ENCODE measurements around the gene RASA3. TPM values are rescaled to one million over a fixed set of nuclear protein-coding genes. Genes with fewer than 3 reads are reported as not detected.

Gene RASA3
- total RNA-seq, 2 experiments from 2014 or later, result 3.6 to 17.9 TPM

DNA sequence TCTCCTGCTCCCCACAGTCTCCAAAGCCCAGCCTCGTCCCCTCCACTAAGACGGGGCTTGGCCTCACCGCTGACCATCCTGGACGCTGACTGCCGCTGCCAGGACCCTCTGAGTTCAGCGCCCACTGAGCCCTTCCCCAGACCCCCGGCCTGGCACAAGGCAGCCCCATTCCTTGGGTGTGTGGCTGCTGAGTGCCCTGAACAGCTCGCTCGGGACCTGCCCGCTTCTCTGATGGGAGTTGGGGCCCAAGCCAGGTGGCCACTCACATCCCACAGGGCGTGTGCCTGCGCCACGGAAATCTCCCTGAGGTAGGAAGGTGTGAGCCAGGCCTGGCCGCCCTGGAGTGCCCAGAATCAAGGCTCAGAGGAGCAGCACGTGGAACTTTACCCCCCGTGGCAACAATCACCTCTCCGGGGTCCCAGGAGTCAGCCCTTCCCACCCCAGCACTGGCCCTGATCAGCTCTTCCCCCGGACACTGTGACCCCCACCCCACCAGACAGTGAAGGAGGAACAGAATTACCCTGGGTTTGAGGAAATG is 179.4 kb downstream of the RASA3 start:
- no peak for TF ChIP-seq EZH2phosphoT487 (IDR thresholded peaks at IDR 0.05; ENCODE audit: borderline replicate concordance, low read depth, low read length)
- TF ChIP-seq, protein P1, sequence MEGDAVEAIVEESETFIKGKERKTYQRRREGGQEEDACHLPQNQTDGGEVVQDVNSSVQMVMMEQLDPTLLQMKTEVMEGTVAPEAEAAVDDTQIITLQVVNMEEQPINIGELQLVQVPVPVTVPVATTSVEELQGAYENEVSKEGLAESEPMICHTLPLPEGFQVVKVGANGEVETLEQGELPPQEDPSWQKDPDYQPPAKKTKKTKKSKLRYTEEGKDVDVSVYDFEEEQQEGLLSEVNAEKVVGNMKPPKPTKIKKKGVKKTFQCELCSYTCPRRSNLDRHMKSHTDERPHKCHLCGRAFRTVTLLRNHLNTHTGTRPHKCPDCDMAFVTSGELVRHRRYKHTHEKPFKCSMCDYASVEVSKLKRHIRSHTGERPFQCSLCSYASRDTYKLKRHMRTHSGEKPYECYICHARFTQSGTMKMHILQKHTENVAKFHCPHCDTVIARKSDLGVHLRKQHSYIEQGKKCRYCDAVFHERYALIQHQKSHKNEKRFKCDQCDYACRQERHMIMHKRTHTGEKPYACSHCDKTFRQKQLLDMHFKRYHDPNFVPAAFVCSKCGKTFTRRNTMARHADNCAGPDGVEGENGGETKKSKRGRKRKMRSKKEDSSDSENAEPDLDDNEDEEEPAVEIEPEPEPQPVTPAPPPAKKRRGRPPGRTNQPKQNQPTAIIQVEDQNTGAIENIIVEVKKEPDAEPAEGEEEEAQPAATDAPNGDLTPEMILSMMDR (conservative IDR thresholded peaks at IDR 0.05; ENCODE audit: low read length), result no peak
- Histone ChIP-seq H3K79me2 (ENCODE audit: insufficient read depth, low read depth, low read length) (no peaks in the 10 kb centered on the region), H3K9me2 (ENCODE audit: insufficient read depth, low read length) (no peaks in the 10 kb centered on the region), H3K9me3 (ENCODE audit: low read length) (no peaks in the 10 kb centered on the region), H4K20me1 (ENCODE audit: insufficient read depth, low read length) (no peaks in the 10 kb centered on the region), H3K36me3 (ENCODE audit: insufficient read depth, low read length) (no peaks in the 10 kb centered on the region), H3K27ac (ENCODE audit: low read depth, low read length, poor library complexity, severe bottlenecking) (no peak overlapping the region), H3K4me3 (ENCODE audit: low read depth, low read length, poor library complexity, severe bottlenecking) (no peak overlapping the region), H3K4me1 (ENCODE audit: insufficient read depth, low read length, poor library complexity, severe bottlenecking) (no peaks in the 10 kb centered on the region), H3K4me2 (ENCODE audit: low read length) (no peak overlapping the region), H2AFZ (ENCODE audit: low read length) (no peak overlapping the region)
- CTCF ChIA-PET (ENCODE audit: unreplicated experiment), result no interaction called here
- intact Hi-C loops (cut with micrococcal nuclease; ENCODE audit: unreplicated experiment), result no loop called here
- POLR2A ChIA-PET, result interaction anchor here (0.6 kb wide), 1 partner anchor 329 kb away, joined by 3 read pairs; no protein-coding TSS in a partner anchor
- no peak for DNase-seq (ENCODE audit: low spot score)
- BruUV-seq (replicated peaks), result no TSS peak

DNA sequence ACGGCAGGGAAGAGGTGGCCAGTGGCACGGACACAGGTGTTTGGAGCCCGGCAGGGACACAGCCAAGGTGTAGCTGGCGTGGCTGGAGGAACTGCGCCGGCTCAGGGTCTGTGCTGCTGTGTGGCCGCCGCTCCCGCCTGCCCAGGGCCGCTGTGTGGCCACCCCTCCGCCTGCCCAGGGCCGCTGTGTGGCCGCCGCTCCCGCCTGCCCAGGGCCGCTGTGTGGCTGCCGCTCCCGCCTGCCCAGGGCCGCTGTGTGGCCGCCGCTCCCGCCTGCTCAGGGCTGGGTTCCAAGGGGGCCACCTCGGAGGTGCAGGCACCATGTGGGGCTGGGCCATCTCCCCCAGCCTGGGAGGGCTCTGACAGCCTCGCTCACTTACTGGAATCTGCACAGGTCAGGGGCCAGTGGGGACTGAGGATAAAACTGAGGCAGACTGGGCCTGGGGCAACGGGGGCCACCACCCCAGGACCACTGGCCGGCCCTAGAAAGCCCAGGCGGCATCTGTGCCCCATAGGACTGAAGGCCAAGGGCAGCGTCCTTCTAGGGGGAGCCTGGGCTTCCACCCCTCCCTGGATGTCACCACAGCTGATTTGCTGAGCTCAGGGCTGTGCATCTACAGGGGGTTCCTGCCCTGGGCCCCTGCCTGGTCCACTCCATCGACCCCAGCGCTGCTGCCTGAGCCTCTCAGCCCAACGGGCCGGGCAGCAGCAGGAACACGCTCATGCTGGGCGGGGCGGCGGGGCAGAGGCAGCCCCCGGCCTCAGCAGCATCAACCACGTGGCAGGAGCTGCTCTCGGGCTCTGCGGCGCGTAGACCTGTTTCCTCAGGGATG is 180.1 kb downstream of the RASA3 start:
- no TSS peak for BruUV-seq (replicated peaks)

More for the DNA sequence above, 180.1 kb downstream of the RASA3 start:
- no peak for DNase-seq (ENCODE audit: low spot score)
- Histone ChIP-seq H3K79me2 (ENCODE audit: insufficient read depth, low read depth, low read length) (no peaks in the 10 kb centered on the region), H3K36me3 (ENCODE audit: insufficient read depth, low read length) (no peaks in the 10 kb centered on the region), H3K9me2 (ENCODE audit: insufficient read depth, low read length) (no peaks in the 10 kb centered on the region), H3K27ac (ENCODE audit: low read depth, low read length, poor library complexity, severe bottlenecking) (no peak overlapping the region), H3K4me3 (ENCODE audit: low read depth, low read length, poor library complexity, severe bottlenecking) (no peak overlapping the region), H3K9me3 (ENCODE audit: low read length) (no peaks in the 10 kb centered on the region), H3K4me2 (ENCODE audit: low read length) (no peak overlapping the region), H2AFZ (ENCODE audit: low read length) (no peak overlapping the region), H4K20me1 (ENCODE audit: insufficient read depth, low read length) (no peaks in the 10 kb centered on the region), H3K4me1 (ENCODE audit: insufficient read depth, low read length, poor library complexity, severe bottlenecking) (no peaks in the 10 kb centered on the region)
- no peak for TF ChIP-seq EZH2phosphoT487 (IDR thresholded peaks at IDR 0.05; ENCODE audit: borderline replicate concordance, low read depth, low read length)
- TF ChIP-seq, protein P1 (conservative IDR thresholded peaks at IDR 0.05; ENCODE audit: low read length), result no peak
- POLR2A ChIA-PET, result no interaction called here
- CTCF ChIA-PET (ENCODE audit: unreplicated experiment), result no interaction called here
- intact Hi-C loops (cut with micrococcal nuclease; ENCODE audit: unreplicated experiment), result no loop called here
